ENCODE results near the gene BAIAP3. TPM values are rescaled to one million over a fixed set of nuclear protein-coding genes. Genes with fewer than 3 reads are reported as not detected.

Gene BAIAP3
- total and polyA plus RNA-seq, 2 of the 8 experiments (the other 6 are each of a cell fraction or from before 2014, with no cell fraction given) = 2.9 to 6.8 TPM

DNA sequence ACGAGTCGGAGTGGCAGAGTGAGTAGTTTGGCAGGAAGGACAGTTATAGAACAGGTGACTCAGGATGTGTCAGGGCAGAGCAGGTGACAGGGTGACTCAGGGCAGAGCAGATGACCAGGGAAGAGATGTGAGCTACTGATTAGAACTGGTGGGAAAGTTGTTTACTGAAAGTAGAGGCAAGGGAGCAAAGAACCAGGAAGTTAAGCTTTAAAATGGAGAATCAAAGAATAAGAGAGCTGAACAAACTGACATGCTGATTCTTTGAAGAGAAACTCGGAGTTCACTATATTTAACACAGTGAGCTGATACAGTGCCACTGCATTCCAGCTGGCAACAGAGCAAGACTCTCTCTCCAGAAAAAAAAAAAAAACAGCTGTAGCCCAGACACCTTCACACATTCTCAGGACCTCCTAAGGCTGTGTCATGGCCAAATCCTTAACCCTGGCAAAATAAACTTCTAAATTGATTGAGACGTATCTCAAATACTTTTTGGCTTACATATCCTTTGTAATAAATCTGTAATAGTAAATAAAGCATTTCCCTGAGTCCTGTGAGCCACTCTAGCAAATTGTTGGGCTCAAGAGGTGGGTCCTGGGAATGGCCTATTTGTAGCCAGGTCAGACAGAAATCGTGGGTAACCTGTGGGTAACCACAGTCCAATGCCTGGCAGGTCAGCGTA is 36.3 kb upstream of the BAIAP3 start:
- WGBS, 2 experiments (ENCODE audit: extremely low coverage in 1 of 2, insufficient coverage in 1 of 2, insufficient read length in 1 of 2, insufficient replicate concordance in 2 of 2, low coverage in 1 of 2, low lambda C conversion rate in 2 of 2, missing lambda C conversion rate in 1 of 2) = 82% methylated on average over 6 of the region's 6 CpGs; no CpG with 5 or more reads in 1 of the 2 experiments
- H3K4me1 ChIP-seq (replicated peaks in 1 of 4; ENCODE audit: control insufficient read depth in 3 of 4, insufficient read depth in 4 of 4, low read length in 3 of 4) = peaks cover 0 to 10% (median 5%) of the 10 kb centered on the region in 4 experiments; a peak in 4 of 7 replicates
- peak overlapping the region; percentile 27; the same call in 1 of the 2 replicates for H2BK12ac ChIP-seq (ENCODE audit: low read depth, low read length)
- no peak overlapping the region for H3K27ac ChIP-seq (ENCODE audit: low read depth, low read length)
- H3K36me3 ChIP-seq (ENCODE audit: control insufficient read depth in 2 of 4, insufficient read depth in 4 of 4, low read length in 3 of 4) = no peaks in the 10 kb centered on the region
- no peak overlapping the region for H3K23ac ChIP-seq (ENCODE audit: insufficient read length)
- peaks cover 2% of the 10 kb centered on the region; the same call in 1 of the 2 replicates for H3K23me2 ChIP-seq (ENCODE audit: low read depth, low read length)
- H3K9me3 ChIP-seq (ENCODE audit: insufficient read depth in 2 of 2, low read depth in 1 of 2, low read length in 1 of 2) = no peaks in the 10 kb centered on the region
- H3K27me3 ChIP-seq (replicated peaks in 1 of 4; ENCODE audit: control insufficient read depth in 3 of 4, extremely low read depth in 1 of 4, insufficient read depth in 3 of 4, low read length in 3 of 4) = no peaks in the 10 kb centered on the region
- no peak overlapping the region for H3K56ac ChIP-seq (replicated peaks; ENCODE audit: insufficient read length, low read depth, low read length)
- DNase-seq (ENCODE audit: low read depth in 1 of 2, low spot score in 2 of 2) (no peak), FAIRE-seq (no peak)
- H2AK5ac ChIP-seq (ENCODE audit: low read depth, low read length) = no peak overlapping the region
- H3K9ac ChIP-seq (replicated peaks in 1 of 4; ENCODE audit: extremely low read depth in 1 of 4, low read depth in 3 of 4, low read length in 3 of 4) = no peak overlapping the region
- TF ChIP-seq KDM5A (IDR thresholded peaks at IDR 0.05; ENCODE audit: low read length) (no peak), CTBP2 (IDR thresholded peaks at IDR 0.05; ENCODE audit: borderline replicate concordance, insufficient read depth, insufficient read length, low read length) (no peak), SAP30 (IDR thresholded peaks at IDR 0.05; ENCODE audit: insufficient read depth, insufficient replicate concordance, low read length) (no peak)
- no peak overlapping the region for H3K4me2 ChIP-seq (ENCODE audit: insufficient read depth in 1 of 2, low read depth in 2 of 2, low read length in 2 of 2)
- no peaks in the 10 kb centered on the region for H3K79me2 ChIP-seq (ENCODE audit: control insufficient read depth in 1 of 2, insufficient read depth in 2 of 2, low read length in 2 of 2)
- H4K8ac ChIP-seq (ENCODE audit: extremely low read depth, insufficient read depth, low read length) = no peak overlapping the region
- no peak overlapping the region for H3K18ac ChIP-seq (ENCODE audit: extremely low read depth, low read length)
- H2BK120ac ChIP-seq (replicated peaks; ENCODE audit: low read depth, low read length) = no peak overlapping the region
- H3K14ac ChIP-seq (ENCODE audit: insufficient read length) = no peak overlapping the region
- H2AFZ ChIP-seq (ENCODE audit: low read length) = no peak overlapping the region
- no peak overlapping the region for H3K4ac ChIP-seq (replicated peaks; ENCODE audit: insufficient read length, low read depth, low read length)
- ChIA-PET CTCF (ENCODE audit: partially characterized antibody) (interaction anchor here (0.7 to 1.5 kb wide), 4 partner anchors 9 to 814 kb away, joined by 3 to 5 read pairs (median 4); no protein-coding TSS in a partner anchor), POLR2A (ENCODE audit: partially characterized antibody) (interaction anchor here (0.8 kb wide), 1 partner anchor 9 kb away, joined by 3 read pairs; no protein-coding TSS in a partner anchor)
- no peaks in the 10 kb centered on the region for H4K20me1 ChIP-seq (replicated peaks in 1 of 2; ENCODE audit: control insufficient read depth in 1 of 2, insufficient read depth in 2 of 2, low read length in 2 of 2)
- no peak overlapping the region for H2BK5ac ChIP-seq (ENCODE audit: low read depth, low read length)
- H4K91ac ChIP-seq (replicated peaks; ENCODE audit: insufficient read length, low read length) = no peak overlapping the region
- no peak overlapping the region for H3K4me3 ChIP-seq (ENCODE audit: extremely low read depth in 1 of 4, insufficient read depth in 2 of 4, low read depth in 3 of 4, low read length in 4 of 4)
- no peak overlapping the region for H4K5ac ChIP-seq (ENCODE audit: insufficient read length, low read depth, low read length)
- H2BK20ac ChIP-seq (ENCODE audit: low read length) = no peak overlapping the region
- no peak overlapping the region for H2BK15ac ChIP-seq (ENCODE audit: low read length)
- H3K79me1 ChIP-seq (ENCODE audit: low read depth, low read length) = no peaks in the 10 kb centered on the region; the same call in 1 of the 2 replicates
